GM12878 (cell line): ENCODE measurements around the gene ADCY9.

ENCODE experiments used
- ATF7 ChIP-seq: fragments of 450-650 bp; IDR thresholded peaks from 2 replicates; pipeline ENCODE4 v1.6.1; 2016; ENCODE audit warnings: low read depth, mild to moderate bottlenecking
- CEBPB ChIP-seq, 2 experiments: fragments of 150-350 bp in 1 of 2; IDR thresholded peaks; 2 replicates each; pipeline ENCODE4 v1.6.1; 2012 to 2014; ENCODE audit warnings: low read depth in 2 of 2, low read length in 2 of 2, borderline replicate concordance in 1 of 2, inconsistent platforms in 1 of 2
- FOS ChIP-seq: IDR thresholded peaks from 3 replicates; pipeline ENCODE4 v1.6.1; 2011; ENCODE audit warnings: borderline replicate concordance; ENCODE audit not compliant: insufficient read length; ENCODE audit errors: extremely low read depth
- GABPA ChIP-seq: IDR thresholded peaks from 2 replicates; pipeline ENCODE4 v1.6.1; 2014; ENCODE audit warnings: antibody characterized with exemption, low read depth, mild to moderate bottlenecking, inconsistent platforms
- TF ChIP-seq, protein P1 (sequence below), 3 experiments: IDR thresholded peaks in 2 of 3; conservative IDR thresholded peaks in 1 of 3; 2 replicates each; pipeline ENCODE4 v1.5.1; 2011; ENCODE audit warnings: low read depth in 3 of 3, low read length in 3 of 3, mild to moderate bottlenecking in 3 of 3, control low read depth in 2 of 3, moderate library complexity in 2 of 3, inconsistent platforms in 1 of 3, mixed read lengths in 1 of 3; ENCODE audit not compliant: control insufficient read depth in 2 of 3, insufficient read depth in 1 of 3; ENCODE audit errors: extremely low read depth in 1 of 3

DNA sequence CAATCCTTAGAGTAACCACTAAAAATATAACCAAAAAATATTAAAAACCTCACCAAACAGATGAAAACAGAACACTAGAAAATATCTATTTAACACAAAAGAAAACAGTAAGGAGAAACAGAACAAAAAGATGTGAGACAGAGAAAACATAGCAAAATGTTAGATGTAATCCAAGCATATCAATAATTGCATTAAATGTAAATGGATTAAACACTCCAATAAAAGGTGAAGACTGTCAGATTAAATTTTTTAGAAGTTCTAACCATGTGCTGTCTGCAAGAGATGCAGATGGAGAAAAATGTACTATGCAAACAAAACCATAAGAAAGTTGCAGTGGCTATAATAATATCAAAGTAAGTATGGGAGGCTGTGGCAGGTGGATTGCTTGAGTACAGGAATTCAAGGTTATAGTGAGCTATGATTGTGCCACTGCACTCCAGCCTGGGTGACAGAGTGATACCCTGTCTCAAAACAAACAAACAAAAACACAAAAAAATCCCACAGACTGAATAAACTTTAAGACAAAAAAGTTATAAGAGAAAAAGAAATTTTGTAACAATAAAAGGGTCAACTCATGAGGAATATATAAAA is 53.9 kb downstream of the ADCY9 start:
- TF ChIP-seq, protein P1, sequence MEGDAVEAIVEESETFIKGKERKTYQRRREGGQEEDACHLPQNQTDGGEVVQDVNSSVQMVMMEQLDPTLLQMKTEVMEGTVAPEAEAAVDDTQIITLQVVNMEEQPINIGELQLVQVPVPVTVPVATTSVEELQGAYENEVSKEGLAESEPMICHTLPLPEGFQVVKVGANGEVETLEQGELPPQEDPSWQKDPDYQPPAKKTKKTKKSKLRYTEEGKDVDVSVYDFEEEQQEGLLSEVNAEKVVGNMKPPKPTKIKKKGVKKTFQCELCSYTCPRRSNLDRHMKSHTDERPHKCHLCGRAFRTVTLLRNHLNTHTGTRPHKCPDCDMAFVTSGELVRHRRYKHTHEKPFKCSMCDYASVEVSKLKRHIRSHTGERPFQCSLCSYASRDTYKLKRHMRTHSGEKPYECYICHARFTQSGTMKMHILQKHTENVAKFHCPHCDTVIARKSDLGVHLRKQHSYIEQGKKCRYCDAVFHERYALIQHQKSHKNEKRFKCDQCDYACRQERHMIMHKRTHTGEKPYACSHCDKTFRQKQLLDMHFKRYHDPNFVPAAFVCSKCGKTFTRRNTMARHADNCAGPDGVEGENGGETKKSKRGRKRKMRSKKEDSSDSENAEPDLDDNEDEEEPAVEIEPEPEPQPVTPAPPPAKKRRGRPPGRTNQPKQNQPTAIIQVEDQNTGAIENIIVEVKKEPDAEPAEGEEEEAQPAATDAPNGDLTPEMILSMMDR (IDR thresholded peaks at IDR 0.05 in 2 of 3, conservative IDR thresholded peaks at IDR 0.05 in 1 of 3; ENCODE audit: control insufficient read depth in 2 of 3, extremely low read depth in 1 of 3, insufficient read depth in 1 of 3, low read depth in 3 of 3, low read length in 3 of 3) = no peak
- TF ChIP-seq CEBPB (IDR thresholded peaks at IDR 0.05; ENCODE audit: borderline replicate concordance in 1 of 2, low read depth in 2 of 2, low read length in 2 of 2) (no peak), GABPA (no peak), ATF7 (no peak), FOS (no peak)
